Measurements from ENCODE around the gene ADGRF1.

The ADGRF1 gene

DNA sequence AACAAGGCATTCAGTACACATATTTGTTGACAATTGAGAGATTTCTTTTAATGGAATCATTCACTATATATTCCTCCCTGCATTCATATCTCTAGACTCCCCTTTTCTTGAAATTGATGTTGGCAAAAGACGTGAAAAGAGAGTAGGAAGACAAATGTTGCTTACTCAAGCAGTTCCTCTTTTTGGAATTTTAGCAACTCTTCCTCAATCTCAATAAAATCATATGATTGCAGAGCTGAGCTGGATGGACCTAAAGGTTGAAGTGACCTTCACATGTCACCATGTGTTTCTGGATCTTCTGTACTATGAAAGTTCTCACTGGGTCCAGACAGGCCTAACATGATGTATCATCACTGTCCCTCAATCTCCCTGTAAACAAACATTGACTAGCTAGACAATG, 18.6 kb downstream of the ADGRF1 start:
- no peak overlapping the region for H3K27ac ChIP-seq (ENCODE audit: low read depth, low read length)
- H3K79me2 ChIP-seq (ENCODE audit: insufficient read depth, low read length), result no peaks in the 10 kb centered on the region
- no peak overlapping the region for H3K9ac ChIP-seq (ENCODE audit: low read length)
- H3K36me3 ChIP-seq (ENCODE audit: low read length), result no peaks in the 10 kb centered on the region
- H3K9me3 ChIP-seq (ENCODE audit: insufficient read depth, low read length), result no peaks in the 10 kb centered on the region
- H2AFZ ChIP-seq (ENCODE audit: low read depth, low read length, severe bottlenecking), result no peak overlapping the region
- H3K27me3 ChIP-seq (ENCODE audit: low read length), result no peaks in the 10 kb centered on the region
- H3K4me2 ChIP-seq (ENCODE audit: low read depth, low read length, poor library complexity, severe bottlenecking), result no peak overlapping the region
- no peaks in the 10 kb centered on the region for H3F3A ChIP-seq (ENCODE audit: insufficient read depth)
- H4K20me1 ChIP-seq (ENCODE audit: low read depth, low read length), result no peaks in the 10 kb centered on the region
- H3K9me2 ChIP-seq (replicated peaks; ENCODE audit: insufficient read depth, low read length), result no peaks in the 10 kb centered on the region
- no peak overlapping the region for H3K4me3 ChIP-seq (ENCODE audit: insufficient read depth, low read length, poor library complexity, severe bottlenecking)
- no peak for TF ChIP-seq EZH2phosphoT487 (conservative IDR thresholded peaks at IDR 0.05; ENCODE audit: low read length)
- TF ChIP-seq, protein P1, sequence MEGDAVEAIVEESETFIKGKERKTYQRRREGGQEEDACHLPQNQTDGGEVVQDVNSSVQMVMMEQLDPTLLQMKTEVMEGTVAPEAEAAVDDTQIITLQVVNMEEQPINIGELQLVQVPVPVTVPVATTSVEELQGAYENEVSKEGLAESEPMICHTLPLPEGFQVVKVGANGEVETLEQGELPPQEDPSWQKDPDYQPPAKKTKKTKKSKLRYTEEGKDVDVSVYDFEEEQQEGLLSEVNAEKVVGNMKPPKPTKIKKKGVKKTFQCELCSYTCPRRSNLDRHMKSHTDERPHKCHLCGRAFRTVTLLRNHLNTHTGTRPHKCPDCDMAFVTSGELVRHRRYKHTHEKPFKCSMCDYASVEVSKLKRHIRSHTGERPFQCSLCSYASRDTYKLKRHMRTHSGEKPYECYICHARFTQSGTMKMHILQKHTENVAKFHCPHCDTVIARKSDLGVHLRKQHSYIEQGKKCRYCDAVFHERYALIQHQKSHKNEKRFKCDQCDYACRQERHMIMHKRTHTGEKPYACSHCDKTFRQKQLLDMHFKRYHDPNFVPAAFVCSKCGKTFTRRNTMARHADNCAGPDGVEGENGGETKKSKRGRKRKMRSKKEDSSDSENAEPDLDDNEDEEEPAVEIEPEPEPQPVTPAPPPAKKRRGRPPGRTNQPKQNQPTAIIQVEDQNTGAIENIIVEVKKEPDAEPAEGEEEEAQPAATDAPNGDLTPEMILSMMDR (IDR thresholded peaks at IDR 0.05; ENCODE audit: insufficient read depth, low read length, poor library complexity, severe bottlenecking), result no peak

DNA sequence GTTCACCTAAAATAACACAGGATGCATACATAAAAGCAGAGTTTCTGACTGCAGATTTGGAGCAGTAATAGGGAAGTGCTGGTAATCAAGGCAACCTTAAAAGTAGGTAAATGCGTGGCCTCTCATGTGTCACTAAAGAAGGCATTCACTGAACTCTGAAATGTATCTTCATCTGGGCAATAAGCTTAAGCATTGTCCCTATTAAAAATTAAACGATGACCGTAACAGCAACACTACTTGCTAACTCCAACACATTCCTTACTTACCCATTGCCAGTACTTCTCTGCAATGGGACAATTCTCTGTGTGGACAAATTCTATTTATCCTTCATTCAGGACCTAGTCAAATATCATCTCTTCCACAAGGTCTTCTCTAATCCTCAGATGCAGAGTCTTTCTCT, 19.9 kb downstream of the ADGRF1 start:
- Histone ChIP-seq H2AFZ (ENCODE audit: low read depth, low read length, severe bottlenecking) (no peak overlapping the region), H3K36me3 (ENCODE audit: low read length) (no peaks in the 10 kb centered on the region), H3F3A (ENCODE audit: insufficient read depth) (no peaks in the 10 kb centered on the region), H3K4me3 (ENCODE audit: insufficient read depth, low read length, poor library complexity, severe bottlenecking) (no peak overlapping the region), H4K20me1 (ENCODE audit: low read depth, low read length) (no peaks in the 10 kb centered on the region), H3K9me2 (replicated peaks; ENCODE audit: insufficient read depth, low read length) (no peaks in the 10 kb centered on the region), H3K4me2 (ENCODE audit: low read depth, low read length, poor library complexity, severe bottlenecking) (no peak overlapping the region), H3K27me3 (ENCODE audit: low read length) (no peaks in the 10 kb centered on the region), H3K79me2 (ENCODE audit: insufficient read depth, low read length) (no peaks in the 10 kb centered on the region), H3K27ac (ENCODE audit: low read depth, low read length) (no peak overlapping the region), H3K9ac (ENCODE audit: low read length) (no peak overlapping the region), H3K9me3 (ENCODE audit: insufficient read depth, low read length) (no peaks in the 10 kb centered on the region)
- TF ChIP-seq EZH2phosphoT487 (conservative IDR thresholded peaks at IDR 0.05; ENCODE audit: low read length), result no peak
- TF ChIP-seq, protein P1 (IDR thresholded peaks at IDR 0.05; ENCODE audit: insufficient read depth, low read length, poor library complexity, severe bottlenecking), result no peak

DNA sequence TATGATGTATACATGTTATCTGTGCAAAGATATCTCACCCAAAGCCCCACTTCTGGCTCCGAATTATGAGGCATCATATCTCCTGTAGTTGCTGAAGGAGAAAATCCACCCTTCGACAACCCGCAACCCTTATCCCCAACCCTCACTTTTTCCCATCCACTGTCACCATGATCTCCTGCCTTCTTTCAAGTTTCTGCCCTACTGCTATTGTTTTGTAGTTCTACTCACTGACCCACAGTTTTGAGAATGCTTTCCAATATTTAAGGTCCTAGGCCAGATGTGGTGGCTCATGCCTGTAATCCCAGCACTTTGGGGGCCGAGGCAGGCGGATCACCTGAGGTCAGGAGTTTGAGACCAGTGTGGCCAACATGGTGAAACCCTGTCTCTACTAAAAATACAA, 22.2 kb downstream of the ADGRF1 start:
- H3K27me3 ChIP-seq (ENCODE audit: low read length), result no peaks in the 10 kb centered on the region
- H4K20me1 ChIP-seq (ENCODE audit: low read depth, low read length), result no peaks in the 10 kb centered on the region
- TF ChIP-seq, protein P1 (IDR thresholded peaks at IDR 0.05; ENCODE audit: insufficient read depth, low read length, poor library complexity, severe bottlenecking), result no peak
- TF ChIP-seq EZH2phosphoT487 (conservative IDR thresholded peaks at IDR 0.05; ENCODE audit: low read length), result no peak
- no peak overlapping the region for H3K4me3 ChIP-seq (ENCODE audit: insufficient read depth, low read length, poor library complexity, severe bottlenecking)
- H3K4me2 ChIP-seq (ENCODE audit: low read depth, low read length, poor library complexity, severe bottlenecking), result no peak overlapping the region
- no peak overlapping the region for H3K9ac ChIP-seq (ENCODE audit: low read length)
- no peaks in the 10 kb centered on the region for H3K9me2 ChIP-seq (replicated peaks; ENCODE audit: insufficient read depth, low read length)
- no peaks in the 10 kb centered on the region for H3F3A ChIP-seq (ENCODE audit: insufficient read depth)
- H3K79me2 ChIP-seq (ENCODE audit: insufficient read depth, low read length), result no peaks in the 10 kb centered on the region
- no peak overlapping the region for H3K27ac ChIP-seq (ENCODE audit: low read depth, low read length)
- H3K36me3 ChIP-seq (ENCODE audit: low read length), result no peaks in the 10 kb centered on the region
- no peaks in the 10 kb centered on the region for H3K9me3 ChIP-seq (ENCODE audit: insufficient read depth, low read length)
- no peak overlapping the region for H2AFZ ChIP-seq (ENCODE audit: low read depth, low read length, severe bottlenecking)
